Parathyroid adenoma (tissue), 2 donors: ENCODE measurements around the gene KCNJ16.

Experiments used
- H2AFZ ChIP-seq: fragments of 300-600 bp; sonication (generic); one replicate; pipeline ENCODE4 v1.7.0; 2017; ENCODE audit warnings: antibody characterized with exemption, mild to moderate bottlenecking
- H3K27ac ChIP-seq: fragments of 300-600 bp; sonication (generic); one replicate; pipeline ENCODE4 v1.7.0; 2017
- H3K27me3 ChIP-seq: fragments of 300-600 bp; sonication (generic); one replicate; pipeline ENCODE4 v1.7.0; 2017; ENCODE audit warnings: low read length; ENCODE audit not compliant: control insufficient read depth, insufficient read depth
- H3K36me3 ChIP-seq: fragments of 300-600 bp; sonication (generic); one replicate; pipeline ENCODE4 v1.7.0; 2017; ENCODE audit warnings: low read length; ENCODE audit not compliant: control insufficient read depth, insufficient read depth
- H3K4me1 ChIP-seq: fragments of 300-600 bp; sonication (generic); one replicate; pipeline ENCODE4 v1.7.0; 2017; ENCODE audit warnings: control low read depth
- H3K4me2 ChIP-seq: fragments of 300-600 bp; sonication (generic); one replicate; pipeline ENCODE4 v1.7.0; 2017; ENCODE audit warnings: low read length
- H3K4me3 ChIP-seq: fragments of 300-600 bp; sonication (generic); one replicate; pipeline ENCODE4 v1.7.0; 2017; ENCODE audit warnings: low read depth, low read length
- H3K79me2 ChIP-seq: fragments of 300-600 bp; sonication (generic); one replicate; pipeline ENCODE4 v1.7.0; 2017; ENCODE audit warnings: control low read depth
- H3K9ac ChIP-seq: fragments of 300-600 bp; sonication (generic); one replicate; pipeline ENCODE4 v1.7.0; 2017; ENCODE audit warnings: mild to moderate bottlenecking
- H3K9me3 ChIP-seq: fragments of 300-600 bp; sonication (generic); one replicate; pipeline ENCODE4 v1.7.0; 2017; ENCODE audit warnings: low read length; ENCODE audit not compliant: control insufficient read depth
- CTCF ChIP-seq: fragments of 300-600 bp; sonication (generic); IDR thresholded peaks from one replicate; pipeline ENCODE4 v1.7.0; 2017; ENCODE audit warnings: antibody characterized with exemption, mild to moderate bottlenecking
- donor health status: primary hyperparathyroidism.

The KCNJ16 gene

DNA sequence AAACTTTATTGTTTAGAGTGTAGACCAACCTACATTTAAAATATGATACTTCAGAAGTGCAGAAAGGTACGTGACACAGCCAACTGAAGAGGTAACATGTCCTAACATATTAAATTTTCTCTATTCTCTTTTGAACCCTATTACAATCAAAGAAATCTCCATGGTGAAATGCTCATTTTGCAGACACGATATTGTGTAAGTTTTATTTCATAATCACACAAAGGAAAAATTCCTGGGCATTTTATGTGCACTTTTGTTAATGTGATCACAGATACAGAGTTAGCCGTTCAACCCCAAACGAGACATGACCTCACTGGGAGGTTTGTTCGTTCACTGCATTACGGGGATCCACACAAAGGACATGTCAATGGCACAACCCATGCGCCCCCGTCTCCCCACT, 21.8 kb downstream of the KCNJ16 start:
- Histone ChIP-seq H3K27me3 (no peaks in the 10 kb centered on the region), H3K9me3 (no peaks in the 10 kb centered on the region), H3K79me2 (peaks cover 34% of the 10 kb centered on the region), H2AFZ (no peak overlapping the region), H3K36me3 (no peaks in the 10 kb centered on the region), H3K27ac (no peak overlapping the region), H3K4me2 (no peak overlapping the region), H3K4me3 (no peak overlapping the region), H3K4me1 (peaks cover 48% of the 10 kb centered on the region), H3K9ac (no peak overlapping the region)
- no peak for TF ChIP-seq CTCF

- TF ChIP-seq CTCF, result no peak
- peaks cover 32% of the 10 kb centered on the region for H3K79me2 ChIP-seq
These were observed 23.0 kb downstream of the KCNJ16 start for GRCh38 chr17:70098030-70098429.

DNA sequence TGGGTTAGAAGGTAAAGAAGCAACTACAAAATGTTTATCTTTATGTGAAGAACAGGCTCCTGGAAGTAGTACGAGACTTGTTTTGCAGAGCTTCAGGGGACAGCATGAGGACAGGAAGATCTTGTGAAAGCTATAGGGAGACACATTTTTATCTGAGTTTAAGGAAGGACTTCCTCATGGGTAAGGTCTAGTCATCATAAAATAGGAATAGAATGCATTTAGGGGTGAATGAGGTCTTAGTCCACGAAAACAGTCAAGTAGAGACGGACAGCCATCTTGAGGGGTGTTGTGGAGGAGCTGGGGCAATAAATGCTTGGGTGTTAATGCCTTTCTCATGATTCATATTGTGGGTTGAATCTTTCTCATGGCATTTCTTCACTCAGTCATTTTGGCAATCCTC, 24.3 kb downstream of the KCNJ16 start:
- Histone ChIP-seq H3K79me2 (peaks cover 21% of the 10 kb centered on the region), H2AFZ (no peak overlapping the region), H3K9ac (no peak overlapping the region), H3K36me3 (no peaks in the 10 kb centered on the region), H3K27ac (peak overlapping the region; percentile 22), H3K4me1 (peaks cover 43% of the 10 kb centered on the region), H3K4me2 (no peak overlapping the region), H3K4me3 (no peak overlapping the region), H3K27me3 (no peaks in the 10 kb centered on the region), H3K9me3 (no peaks in the 10 kb centered on the region)
- no peak for TF ChIP-seq CTCF

More at GRCh38 chr17:70098030-70098429, 23.0 kb downstream of the KCNJ16 start:
- Histone ChIP-seq H2AFZ (no peak overlapping the region), H3K9ac (no peak overlapping the region), H3K27me3 (no peaks in the 10 kb centered on the region), H3K4me3 (no peak overlapping the region), H3K36me3 (no peaks in the 10 kb centered on the region), H3K4me1 (peaks cover 45% of the 10 kb centered on the region), H3K9me3 (no peaks in the 10 kb centered on the region), H3K4me2 (no peak overlapping the region), H3K27ac (peak overlapping the region; percentile 21)

DNA sequence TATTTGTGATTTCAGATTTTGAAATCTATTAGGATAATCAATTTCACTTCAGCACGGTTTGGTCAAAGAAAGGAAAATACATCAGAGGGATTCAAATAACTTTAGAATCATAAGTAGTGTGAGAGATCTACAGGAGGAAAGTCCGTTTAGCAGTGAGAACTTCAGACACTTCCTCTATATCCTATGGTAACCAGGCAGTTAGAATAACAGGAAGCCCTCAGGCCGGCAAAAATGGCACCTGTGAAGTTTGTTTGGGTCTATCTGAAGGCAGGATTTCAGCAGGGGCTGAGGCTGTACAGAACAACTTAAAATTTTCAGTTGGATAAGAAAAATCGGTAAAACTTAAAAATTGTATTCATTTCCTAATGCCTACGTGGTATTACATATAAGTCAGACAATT, 24.9 kb downstream of the KCNJ16 start:
- H3K9ac ChIP-seq, result no peak overlapping the region
- peaks cover 46% of the 10 kb centered on the region for H3K4me1 ChIP-seq
- H3K79me2 ChIP-seq, result peaks cover 21% of the 10 kb centered on the region
- H3K4me2 ChIP-seq, result no peak overlapping the region
- no peak overlapping the region for H3K4me3 ChIP-seq
- peak overlapping the region; percentile 22 for H3K27ac ChIP-seq
- no peaks in the 10 kb centered on the region for H3K36me3 ChIP-seq
- TF ChIP-seq CTCF, result no peak
- H3K9me3 ChIP-seq, result no peaks in the 10 kb centered on the region
- no peaks in the 10 kb centered on the region for H3K27me3 ChIP-seq
- H2AFZ ChIP-seq, result no peak overlapping the region

- Histone ChIP-seq H2AFZ (no peak overlapping the region), H3K79me2 (peaks cover 19% of the 10 kb centered on the region), H3K36me3 (no peaks in the 10 kb centered on the region), H3K4me2 (no peak overlapping the region), H3K27me3 (no peaks in the 10 kb centered on the region), H3K27ac (peak overlapping the region; percentile 22), H3K9ac (no peak overlapping the region), H3K9me3 (no peaks in the 10 kb centered on the region), H3K4me3 (no peak overlapping the region), H3K4me1 (peaks cover 51% of the 10 kb centered on the region)
- TF ChIP-seq CTCF, result peak; percentile 25
These were observed 26.0 kb downstream of the KCNJ16 start for GRCh38 chr17:70100983-70101382.
